ENCODE results near the gene NRXN3.

GRCh38 chr14:79871136-79871535, 1701.0 kb downstream of the NRXN3 start:
- no peak for TF ChIP-seq ZNF530 (tag by site-specific recombination; IDR thresholded peaks at IDR 0.05; ENCODE audit: low read depth)
- no peak for TF ChIP-seq ZNF16 (tag by site-specific recombination; IDR thresholded peaks at IDR 0.05; ENCODE audit: low read depth)
